NCI-H526 (cell line): ENCODE data around the gene SASH1.
A peak's percentile ranks its signal among the peaks of the same experiment; 100 is the strongest.

Experiments
- DNase-seq, 2 experiments: peaks; one replicate each; lab custom pipeline; 2025; lab: John Stamatoyannopoulos, UW

The SASH1 gene

DNA sequence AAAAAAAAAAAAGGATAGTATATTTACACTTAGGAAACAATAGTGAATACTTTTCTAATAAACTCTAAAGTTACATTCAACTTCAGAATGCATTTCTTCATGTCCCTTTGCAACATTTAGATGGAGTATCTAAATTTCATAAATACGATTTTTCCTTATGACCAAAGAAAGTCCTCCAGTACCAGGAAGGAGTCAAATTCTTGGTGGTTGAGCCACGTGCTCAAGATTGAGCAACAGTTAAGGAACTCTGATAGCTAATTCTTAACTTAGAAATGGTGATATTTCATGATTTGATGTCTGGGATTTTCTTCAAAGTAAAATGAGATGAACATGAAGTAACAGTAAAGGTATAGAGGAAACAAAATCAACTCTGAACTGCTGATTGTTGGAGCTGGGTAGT is 92.7 kb downstream of the SASH1 start:
- DNase-seq, result no peak

DNA sequence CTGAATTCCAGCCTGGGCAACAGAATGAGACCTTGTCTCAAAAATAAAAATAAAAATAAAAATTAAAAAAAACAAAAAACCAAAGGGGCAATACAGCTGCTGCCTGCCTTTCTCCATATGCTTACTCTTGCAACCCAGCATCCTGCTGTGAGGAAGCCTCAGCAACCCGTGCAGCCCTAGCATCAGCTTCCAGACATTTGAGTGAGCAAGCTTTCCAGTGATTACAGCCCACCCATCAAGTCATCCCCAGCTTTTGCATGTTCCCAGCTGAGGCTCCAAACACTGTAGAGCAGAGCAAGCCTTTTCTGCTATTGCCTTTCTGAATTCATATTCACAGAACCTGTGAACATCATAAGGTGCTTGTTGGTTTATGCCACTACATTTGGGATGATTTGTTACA is 93.8 kb downstream of the SASH1 start:
- DNase-seq, result no peak

GRCh38 chr6:148438632-148439031 is 96.0 kb downstream of the SASH1 start:
- peak in 1 of 2 experiments; percentile 18 for DNase-seq

- no peak for DNase-seq
Measured at GRCh38 chr6:148440016-148440415, 97.4 kb downstream of the SASH1 start.

GRCh38 chr6:148440877-148441453 is 98.3 kb downstream of the SASH1 start:
- DNase-seq, result peak in 1 of 2 experiments; percentile 12

DNA sequence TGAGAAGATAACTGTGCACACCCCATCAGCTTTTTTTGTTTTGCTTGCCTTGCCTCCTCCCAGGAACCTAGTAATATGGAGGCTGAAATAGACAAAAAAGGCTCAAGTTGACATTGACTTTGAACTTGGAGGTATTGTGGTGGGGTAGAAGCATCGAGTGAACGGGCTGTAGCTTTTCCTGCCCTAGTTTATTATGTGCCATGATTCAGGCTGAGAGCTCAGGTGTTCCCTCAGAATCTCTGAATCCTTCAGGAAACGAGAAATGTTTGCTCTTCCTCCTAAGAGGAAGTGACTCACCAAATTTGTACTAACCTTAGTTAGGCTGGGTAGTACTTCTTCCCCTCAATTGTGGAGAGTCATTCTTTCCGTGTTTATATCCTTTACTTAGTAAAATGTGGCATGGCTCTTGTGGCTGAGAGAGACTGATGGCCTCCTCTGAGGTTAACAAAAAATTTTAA is 98.8 kb downstream of the SASH1 start:
- DNase-seq, result no peak

GRCh38 chr6:148443798-148444560 is 101.3 kb downstream of the SASH1 start:
- peak; percentile 13 to 52 for DNase-seq

GRCh38 chr6:148445116-148445515 is 102.5 kb downstream of the SASH1 start:
- no peak for DNase-seq

DNA sequence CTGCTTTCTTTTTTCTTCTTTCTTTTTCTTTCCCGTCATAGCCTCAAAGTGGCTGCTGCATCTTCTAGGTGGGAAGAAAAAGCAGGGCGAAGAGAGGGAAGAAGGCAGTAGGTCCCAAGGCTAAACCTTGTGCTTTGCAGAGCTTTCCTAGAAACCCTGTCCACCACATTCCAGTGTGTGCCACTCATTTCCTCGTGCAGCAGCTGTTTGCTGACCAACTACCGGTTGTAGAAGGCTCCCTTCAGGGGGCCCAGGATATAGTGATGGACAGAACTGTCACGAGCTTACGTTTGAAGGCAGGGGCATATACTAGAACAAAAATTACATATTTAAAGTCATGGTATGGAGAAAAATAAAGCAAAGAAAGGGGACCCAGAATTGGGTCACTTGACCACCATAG is 103.0 kb downstream of the SASH1 start:
- DNase-seq, result no peak

DNA sequence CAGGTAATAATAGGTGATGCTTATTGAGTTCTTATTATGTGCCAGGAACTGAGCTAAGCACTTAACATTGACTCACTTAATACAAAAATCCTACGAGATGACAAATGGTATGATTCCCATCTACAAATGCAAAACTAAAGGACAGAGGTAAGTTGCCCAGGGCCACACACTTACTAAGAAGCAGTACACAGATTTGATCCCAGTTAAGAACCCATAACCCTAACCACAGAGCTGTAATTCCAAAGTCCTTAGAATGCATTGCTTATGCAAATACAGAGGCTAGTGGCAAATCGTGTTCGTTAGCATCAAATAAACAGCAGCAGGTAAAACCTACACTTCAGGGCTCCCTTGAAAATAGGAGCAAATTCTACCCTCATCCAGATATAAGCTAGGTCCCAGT is 104.0 kb downstream of the SASH1 start:
- peak; percentile 81 to 87 for DNase-seq

DNA sequence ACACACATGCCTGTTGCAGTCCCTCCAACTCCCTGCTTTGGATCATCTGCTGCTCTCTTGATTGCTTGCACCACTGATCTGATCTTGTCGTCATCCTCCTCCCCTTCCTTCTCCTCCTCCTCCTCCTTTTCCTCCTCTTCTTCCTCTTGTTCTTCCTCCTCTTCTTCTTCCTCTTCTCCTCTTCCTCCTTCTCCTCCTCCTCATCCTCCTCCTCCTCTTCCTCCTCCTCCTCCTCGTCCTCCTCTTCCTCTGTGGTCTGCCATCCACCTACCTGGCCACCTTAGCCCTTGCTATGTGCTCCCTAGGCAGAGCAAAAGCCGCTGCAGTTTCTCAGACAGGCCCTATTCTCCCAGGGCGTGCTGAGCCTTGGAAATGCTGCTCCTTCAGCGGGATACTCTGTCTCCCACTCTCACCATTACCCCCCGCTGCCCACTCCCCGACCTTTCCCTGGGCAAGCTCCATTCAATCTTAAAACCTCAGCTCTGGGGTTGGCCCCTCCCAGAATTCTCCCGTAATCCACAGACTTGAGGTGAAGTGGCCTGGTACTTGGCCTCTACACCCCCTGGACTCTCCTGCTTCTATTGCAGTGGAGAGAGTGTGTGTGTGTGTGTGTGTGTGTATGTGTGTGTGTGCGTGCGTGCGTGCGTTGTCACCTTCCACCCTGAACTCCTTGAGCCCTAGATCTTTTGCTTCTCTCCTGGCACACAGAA is 105.0 kb downstream of the SASH1 start:
- DNase-seq, result no peak

GRCh38 chr6:148448369-148449012 is 105.9 kb downstream of the SASH1 start:
- no peak for DNase-seq

GRCh38 chr6:148450866-148451265 is 108.2 kb downstream of the SASH1 start:
- no peak for DNase-seq

DNA sequence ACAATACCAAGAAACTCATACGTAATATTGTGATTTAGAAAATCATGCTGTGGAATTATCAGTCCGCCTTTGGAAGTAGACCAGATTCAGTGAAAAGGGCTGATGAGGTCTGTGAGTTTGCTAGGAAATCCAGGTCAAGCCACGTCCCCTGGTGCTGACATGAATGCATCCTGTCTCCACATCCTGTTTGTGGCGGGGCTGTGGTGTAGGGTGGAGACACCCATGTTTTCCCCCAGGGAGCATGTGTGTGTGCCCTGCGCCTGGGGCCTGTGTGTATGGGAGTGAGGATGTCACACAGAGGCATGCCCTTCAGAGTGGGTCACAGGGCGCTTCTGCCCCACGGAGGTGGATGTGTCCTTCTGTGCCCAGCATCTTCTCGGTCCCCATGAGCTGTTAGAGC is 109.1 kb downstream of the SASH1 start:
- DNase-seq, result no peak

GRCh38 chr6:148452876-148453275 is 110.2 kb downstream of the SASH1 start:
- DNase-seq, result no peak

DNA sequence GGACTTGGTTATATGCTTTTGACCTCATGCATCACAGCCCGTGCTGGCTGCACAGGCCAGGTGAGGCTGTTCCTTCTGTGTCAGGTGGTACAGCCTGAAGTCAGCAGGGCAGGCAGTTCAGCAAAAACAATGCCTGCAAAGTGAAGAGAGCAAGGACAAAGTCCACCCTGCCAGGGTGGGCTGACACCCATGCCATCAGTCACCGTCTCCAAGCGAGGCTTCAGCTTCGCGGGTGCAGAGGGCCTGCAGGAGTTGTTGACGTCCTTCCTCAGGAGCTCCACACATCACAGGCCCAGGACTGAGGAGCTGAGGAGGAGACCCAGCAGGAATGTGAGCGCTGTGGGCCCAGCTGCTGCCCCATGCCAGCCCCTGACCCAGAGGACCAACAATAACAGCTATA is 111.3 kb downstream of the SASH1 start:
- peak in 1 of 2 experiments; percentile 22 for DNase-seq

DNA sequence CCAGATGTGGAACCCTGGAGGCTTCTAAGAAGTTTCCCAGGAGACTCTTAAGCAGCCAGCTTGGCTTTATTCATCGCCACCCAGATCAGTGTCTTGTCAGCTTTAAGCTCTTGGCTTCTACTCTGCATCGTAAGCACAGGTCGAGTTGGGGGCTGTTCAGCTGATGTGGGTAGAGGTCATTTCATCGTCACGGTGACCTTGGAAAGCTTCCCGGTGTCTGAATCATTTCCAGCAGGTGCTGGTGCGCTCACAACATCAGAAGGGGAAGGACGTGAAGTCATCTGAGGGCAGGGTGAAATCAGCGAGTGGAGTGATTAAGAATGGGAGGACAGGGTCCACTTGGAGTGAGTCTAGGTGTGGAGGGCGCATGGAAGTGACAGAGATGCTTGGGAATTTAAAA is 112.6 kb downstream of the SASH1 start:
- no peak for DNase-seq

DNA sequence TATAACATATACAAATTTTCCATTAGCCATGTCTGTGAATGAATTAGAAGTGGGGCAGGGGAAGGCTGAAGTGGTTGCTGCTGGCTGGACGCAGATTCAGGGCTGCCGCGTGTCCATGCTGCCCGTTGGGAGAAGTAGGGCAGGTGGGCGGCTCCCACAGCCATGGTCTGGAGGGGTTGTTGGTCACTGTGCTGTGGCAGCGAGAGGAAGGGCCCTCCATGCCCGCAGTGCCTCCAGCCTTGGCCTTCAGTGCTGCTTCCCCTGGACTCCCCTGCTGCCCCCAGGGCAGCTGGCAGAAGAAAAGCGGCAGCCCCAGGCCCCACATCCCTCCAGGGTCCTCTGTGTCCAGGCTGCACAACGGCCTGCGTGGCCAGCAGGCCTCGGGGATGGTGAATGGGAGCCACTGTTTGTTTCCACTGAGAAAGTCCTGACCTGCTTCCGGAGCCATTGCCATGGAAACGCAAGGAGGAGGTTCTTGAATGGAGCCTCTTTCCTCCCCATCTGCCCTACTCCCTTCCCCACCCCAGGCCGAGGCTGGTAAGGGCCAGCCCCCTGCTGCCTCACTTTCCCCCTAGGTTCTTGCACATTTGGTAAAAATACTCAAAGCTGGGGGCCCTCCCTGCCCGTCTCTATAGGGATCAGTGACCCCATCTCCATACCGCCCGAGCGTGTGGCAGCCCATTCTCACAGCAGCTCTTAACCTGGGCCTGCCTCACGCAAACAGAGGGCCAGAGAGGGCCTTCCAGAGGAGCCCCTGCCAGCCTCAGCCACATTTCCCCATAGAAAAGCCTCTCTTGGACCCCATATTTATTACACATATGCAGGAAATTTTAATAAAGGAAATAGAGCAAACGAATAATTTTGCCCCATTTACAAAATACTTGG is 113.3 kb downstream of the SASH1 start:
- DNase-seq, result no peak

DNA sequence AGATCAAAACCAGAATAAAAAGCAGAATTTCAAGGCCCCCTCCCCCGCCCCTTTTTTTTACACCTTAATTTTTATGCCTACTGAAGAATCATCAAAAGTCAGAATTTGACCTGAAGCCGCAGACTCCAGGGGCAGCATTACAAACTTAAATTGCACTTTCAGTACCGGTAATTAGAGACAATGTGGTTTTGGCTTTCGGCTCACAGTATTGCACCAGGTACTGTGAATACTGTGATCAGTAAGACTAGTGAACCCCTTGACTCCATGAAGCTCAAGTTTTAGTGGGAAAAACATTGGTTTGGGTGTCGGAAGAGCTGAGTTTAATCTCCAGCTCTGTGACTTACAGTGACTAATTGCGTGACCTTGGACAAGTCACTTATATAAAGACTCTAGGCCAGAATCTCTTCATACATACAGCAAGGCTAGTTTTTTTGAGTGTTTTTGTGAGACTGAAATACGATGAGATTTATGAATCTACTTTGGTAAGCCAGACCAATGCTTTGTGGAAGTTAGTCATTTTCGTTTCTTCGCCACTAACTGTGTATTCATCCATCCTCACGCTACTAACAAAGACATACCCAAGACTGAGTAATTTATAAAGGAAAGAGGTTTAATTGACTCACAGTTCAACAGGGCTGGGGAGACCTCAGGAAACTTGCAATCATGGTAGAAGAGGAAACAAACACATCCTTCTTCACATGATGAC is 114.7 kb downstream of the SASH1 start:
- no peak for DNase-seq

DNA sequence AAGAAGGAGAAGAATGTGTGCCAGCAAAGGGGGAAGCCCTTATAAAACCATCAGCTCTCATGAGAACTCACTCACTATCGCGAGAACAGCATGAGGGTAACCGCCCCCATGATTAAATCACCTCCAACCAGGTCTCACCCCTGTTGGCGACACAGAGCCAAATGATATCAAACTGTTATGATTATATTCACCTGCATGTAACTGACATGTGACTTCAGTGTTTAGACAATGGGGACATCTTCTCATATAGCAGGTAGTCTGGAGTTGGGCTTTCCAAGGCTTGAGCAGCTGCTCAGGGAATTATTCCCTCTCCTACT is 115.2 kb downstream of the SASH1 start:
- DNase-seq, result no peak

GRCh38 chr6:148459238-148459637 is 116.6 kb downstream of the SASH1 start:
- no peak for DNase-seq
